GM18951 (cell line): ENCODE measurements around the gene SULT2B1.

ENCODE experiments used
- POLR2A ChIP-seq: IDR thresholded peaks from 4 replicates; pipeline ENCODE4 v1.6.1; 2011; ENCODE audit warnings: mild to moderate bottlenecking; ENCODE audit not compliant: insufficient read length, insufficient read depth; ENCODE audit errors: extremely low read depth
- in situ Hi-C: fragments of 300-500 bp; cut with MboI; formaldehyde crosslinking; loops from one replicate; pipeline ENCODE4 v1.12.0; 2022; ENCODE audit warnings: low sequenced_read_pairs, mixed read lengths, inconsistent platforms; ENCODE audit not compliant: unreplicated experiment

SULT2B1 gene

GRCh38 chr19:48582168-48582567 is 30.2 kb downstream of the SULT2B1 start:
- in situ Hi-C loops: loop anchor here (25.0 kb wide), 1 partner anchor 270 kb away; a partner anchor contains a TSS

GRCh38 chr19:48587387-48587786 is 35.4 kb downstream of the SULT2B1 start:
- no peak for TF ChIP-seq POLR2A
- in situ Hi-C loops: loop anchor here (5.0 to 25.0 kb wide), 2 partner anchors 80 to 275 kb away; a partner anchor contains a TSS

More at GRCh38 chr19:48582168-48582567, 30.2 kb downstream of the SULT2B1 start:
- TF ChIP-seq POLR2A: no peak

GRCh38 chr19:48588670-48589401 is 36.9 kb downstream of the SULT2B1 start:
- TF ChIP-seq POLR2A: no peak
- in situ Hi-C loops: loop anchor here (5.0 to 25.0 kb wide), 2 partner anchors 82 to 277 kb away; a partner anchor contains a TSS

DNA sequence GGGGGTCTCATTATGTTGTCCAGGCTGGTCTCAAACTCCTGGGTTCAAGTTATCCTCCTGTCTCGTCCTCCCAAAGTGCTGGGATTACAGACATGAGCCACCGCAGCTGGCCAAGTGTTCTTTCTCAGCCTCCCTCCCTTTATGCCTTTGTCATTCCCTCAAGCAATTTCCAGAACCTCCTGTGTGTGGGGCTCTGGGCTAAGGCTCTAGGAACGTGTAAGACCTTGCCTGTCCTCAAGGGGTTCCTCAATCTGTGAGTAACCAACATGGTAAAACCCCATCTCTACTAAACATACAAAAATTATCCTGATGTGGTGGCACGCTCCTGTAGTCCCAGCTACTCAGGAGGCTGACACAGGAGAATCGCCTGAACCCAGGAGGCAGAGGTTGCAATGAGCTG is 39.0 kb downstream of the SULT2B1 start:
- TF ChIP-seq POLR2A: no peak
- in situ Hi-C loops: loop anchor here (25.0 kb wide), 1 partner anchor 279 kb away; a partner anchor contains a TSS

GRCh38 chr19:48595171-48595570 is 43.2 kb downstream of the SULT2B1 start:
- TF ChIP-seq POLR2A: no peak
- in situ Hi-C loops: loop anchor here (25.0 kb wide), 1 partner anchor 283 kb away; a partner anchor contains a TSS

DNA sequence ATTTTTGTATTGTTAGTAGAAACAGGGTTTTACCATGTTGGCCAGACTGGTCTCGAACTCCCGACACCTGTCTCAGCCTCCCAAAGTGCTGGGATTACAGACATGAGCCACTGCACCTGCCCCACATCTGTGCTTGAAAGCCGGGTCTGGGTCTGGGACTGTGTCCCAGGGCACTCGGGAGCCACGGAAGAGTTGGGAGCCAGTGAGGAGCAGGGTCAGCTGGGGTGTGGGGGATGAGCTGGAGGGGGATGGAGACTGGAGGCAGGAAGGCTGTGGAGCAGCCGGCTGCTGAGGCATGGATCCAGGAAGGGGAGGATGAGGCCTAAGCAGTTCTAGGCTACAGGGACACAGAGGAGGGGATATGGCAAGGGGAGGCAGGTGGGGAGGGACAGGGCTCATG is 43.9 kb downstream of the SULT2B1 start:
- in situ Hi-C loops: loop anchor here (25.0 kb wide), 1 partner anchor 284 kb away; a partner anchor contains a TSS
- no peak for TF ChIP-seq POLR2A

DNA sequence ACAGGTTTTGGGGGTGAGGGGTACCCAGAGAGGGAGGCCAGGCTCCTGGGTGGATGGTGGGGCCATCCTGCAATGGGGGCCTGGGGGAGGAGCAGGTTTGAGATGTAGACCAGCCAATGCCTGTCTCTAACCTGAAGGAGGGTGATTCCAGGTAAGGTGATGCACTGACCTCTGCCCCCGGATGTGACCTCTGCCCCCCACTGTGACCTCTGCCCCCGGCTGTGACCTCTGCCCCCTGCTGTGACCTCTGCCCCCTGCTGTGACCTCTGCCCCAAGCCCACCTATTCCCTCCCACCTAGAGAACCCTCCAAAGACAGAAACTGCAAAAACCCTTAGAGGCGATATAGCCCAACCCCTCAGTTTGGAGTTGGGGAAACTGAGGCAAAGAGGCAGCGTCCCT is 44.3 kb downstream of the SULT2B1 start:
- in situ Hi-C loops: loop anchor here (25.0 kb wide), 1 partner anchor 284 kb away; a partner anchor contains a TSS
- TF ChIP-seq POLR2A: no peak

DNA sequence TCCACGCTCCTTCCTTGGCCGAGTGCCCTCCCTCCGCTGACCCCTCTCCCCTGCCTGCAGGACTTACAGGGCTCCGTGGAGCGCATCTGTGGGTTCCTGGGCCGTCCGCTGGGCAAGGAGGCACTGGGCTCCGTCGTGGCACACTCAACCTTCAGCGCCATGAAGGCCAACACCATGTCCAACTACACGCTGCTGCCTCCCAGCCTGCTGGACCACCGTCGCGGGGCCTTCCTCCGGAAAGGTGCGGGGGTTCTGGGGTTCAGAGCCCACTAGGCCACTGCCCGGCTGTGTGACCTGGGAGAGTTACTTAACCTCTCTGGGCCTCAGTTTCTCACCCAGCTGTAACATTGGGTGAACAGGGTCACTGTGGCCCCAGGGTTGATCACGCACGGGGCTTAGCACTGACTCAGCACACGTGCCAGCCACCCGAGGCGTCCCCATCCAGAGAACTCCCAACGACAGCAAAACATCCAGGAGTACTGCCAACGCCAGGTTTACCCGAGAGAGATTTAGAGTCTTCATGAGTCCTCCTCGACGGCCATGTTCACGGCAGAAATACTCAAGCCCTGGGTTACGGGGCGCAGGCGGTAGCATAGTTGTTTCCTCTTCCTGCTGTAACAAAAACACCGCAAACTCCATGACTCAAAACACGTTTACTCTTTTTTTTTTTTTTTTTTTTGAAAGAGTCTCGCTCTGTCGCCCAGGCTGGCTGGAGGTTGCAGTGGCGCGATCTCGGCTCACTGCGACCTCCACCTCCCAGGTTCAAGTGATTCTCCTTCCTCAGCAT is 44.9 kb downstream of the SULT2B1 start:
- in situ Hi-C loops: loop anchor here (25.0 kb wide), 1 partner anchor 285 kb away; a partner anchor contains a TSS

GRCh38 chr19:48598996-48599700 is 47.2 kb downstream of the SULT2B1 start:
- in situ Hi-C loops: loop anchor here (25.0 kb wide), 1 partner anchor 287 kb away; a partner anchor contains a TSS

More for the DNA sequence above, 44.9 kb downstream of the SULT2B1 start:
- no peak for TF ChIP-seq POLR2A

GRCh38 chr19:48600679-48601417 is 48.9 kb downstream of the SULT2B1 start:
- TF ChIP-seq POLR2A: no peak
- in situ Hi-C loops: no loop called here

More at GRCh38 chr19:48598996-48599700, 47.2 kb downstream of the SULT2B1 start:
- TF ChIP-seq POLR2A: no peak

DNA sequence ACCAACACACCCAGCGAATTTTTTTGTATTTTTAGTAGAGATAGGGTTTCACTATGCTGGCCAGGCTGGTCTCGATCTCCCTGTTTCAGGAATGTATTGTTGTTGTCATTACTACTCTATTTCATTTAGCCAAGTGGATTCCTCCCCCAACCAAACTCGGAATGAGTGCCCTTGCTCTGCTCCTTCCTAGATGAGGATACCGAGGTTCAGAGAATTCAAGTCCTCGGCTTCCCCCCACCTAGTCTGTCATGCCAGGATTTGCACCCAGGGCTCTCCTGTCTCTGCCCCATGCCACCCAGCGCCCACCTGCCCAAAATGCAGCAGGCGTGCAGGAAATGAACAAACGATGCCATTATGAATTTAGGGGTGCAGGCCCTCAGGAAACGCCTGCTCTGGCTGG is 51.0 kb downstream of the SULT2B1 start:
- no peak for TF ChIP-seq POLR2A
- in situ Hi-C loops: no loop called here

- in situ Hi-C loops: no loop called here
- TF ChIP-seq POLR2A: no peak
Observed at GRCh38 chr19:48603449-48603848, 51.5 kb downstream of the SULT2B1 start.

DNA sequence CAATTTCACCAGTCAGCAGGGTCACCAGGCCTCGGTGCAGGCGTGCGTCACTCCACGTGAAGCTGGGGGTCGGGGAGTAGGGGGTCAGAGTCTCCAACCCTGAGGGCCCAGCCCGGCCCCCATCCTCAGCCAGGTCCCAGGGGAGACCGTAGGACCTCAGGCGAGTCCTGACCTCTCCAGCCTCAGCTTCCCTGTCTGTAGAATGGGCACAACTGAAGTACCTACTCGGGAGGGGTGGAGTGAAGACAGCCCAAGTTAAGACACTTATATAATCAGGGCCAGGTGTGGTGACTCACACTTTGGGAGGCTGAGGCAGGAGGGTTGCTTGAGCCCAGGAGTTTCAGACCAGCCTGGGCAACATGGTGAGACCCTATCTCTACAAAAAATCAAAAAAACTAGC is 51.9 kb downstream of the SULT2B1 start:
- TF ChIP-seq POLR2A: no peak
- in situ Hi-C loops: no loop called here
